Measurements from ENCODE around the gene RAC2.

Gene RAC2

GRCh38 chr22:37212174-37212906, 31.7 kb downstream of the RAC2 start, which contains the start of gene SSTR3:
SSTR3 (minus strand) TSS chr22:37212477; CDS start chr22:37207803, 4,674 bp downstream.
- no peak for TF ChIP-seq CTCF (IDR thresholded peaks at IDR 0.05; ENCODE audit: low read depth, low read length, missing control alignments)
- DNase-seq (ENCODE audit: low read depth): no peak
- H3K4me3 ChIP-seq (ENCODE audit: low read depth, low read length): no peak within 1 kb of the TSS

GRCh38 chr22:37211866-37212173, 32.2 kb downstream of the RAC2 start:
- H3K4me3 ChIP-seq (ENCODE audit: low read depth, low read length): no peak overlapping the region
- no peak for TF ChIP-seq CTCF (IDR thresholded peaks at IDR 0.05; ENCODE audit: low read depth, low read length, missing control alignments)
- no peak for DNase-seq (ENCODE audit: low read depth)

- no peak overlapping the region for H3K4me3 ChIP-seq (ENCODE audit: low read depth, low read length)
- TF ChIP-seq CTCF (IDR thresholded peaks at IDR 0.05; ENCODE audit: low read depth, low read length, missing control alignments): no peak
- DNase-seq (ENCODE audit: low read depth): no peak
These were observed 32.8 kb downstream of the RAC2 start for GRCh38 chr22:37211075-37211865.

GRCh38 chr22:37210041-37210803, 33.8 kb downstream of the RAC2 start:
- no peak for TF ChIP-seq CTCF (IDR thresholded peaks at IDR 0.05; ENCODE audit: low read depth, low read length, missing control alignments)
- DNase-seq (ENCODE audit: low read depth): no peak
- no peak overlapping the region for H3K4me3 ChIP-seq (ENCODE audit: low read depth, low read length)

- no peak for DNase-seq (ENCODE audit: low read depth)
- no peak overlapping the region for H3K4me3 ChIP-seq (ENCODE audit: low read depth, low read length)
- no peak for TF ChIP-seq CTCF (IDR thresholded peaks at IDR 0.05; ENCODE audit: low read depth, low read length, missing control alignments)
These were observed 34.8 kb downstream of the RAC2 start for GRCh38 chr22:37209140-37209845.

GRCh38 chr22:37208401-37209139, 35.5 kb downstream of the RAC2 start:
- TF ChIP-seq CTCF (IDR thresholded peaks at IDR 0.05; ENCODE audit: low read depth, low read length, missing control alignments): no peak
- H3K4me3 ChIP-seq (ENCODE audit: low read depth, low read length): no peak overlapping the region
- DNase-seq (ENCODE audit: low read depth): no peak

Measured in GM12864 (cell line).